Caki2 (cell line): ENCODE measurements around the gene SPIN3. TPM values are rescaled to one million over a fixed set of nuclear protein-coding genes. Genes with fewer than 3 reads are reported as not detected.
A peak's percentile ranks its signal among the peaks of the same experiment; 100 is the strongest.
"Not testable (repeated sequence)": the region's sequence is repeated elsewhere in the genome, so short reads cannot be mapped to it uniquely, and the experiment has no call there.

ENCODE experiments used
- DNase-seq: peaks from one replicate; pipeline ENCODE4 v3.0.0-alpha.2; 2015; ENCODE audit warnings: low read depth
- in situ Hi-C: cut with HindIII; loops from 2 replicates; pipeline ENCODE4 v1.10.0; 2016; ENCODE audit warnings: low sequenced_read_pairs, low pct_unique_long_range_greater_than_20kb, mixed read lengths
- total RNA-seq: library from RNA; depleted of rRNA; stranded (reverse); fragments of >200 nt; shearing (Covaris generic); gene quantifications from 2 replicates; pipeline ENCODE4 v1.2.3, GENCODE V29; 2014; ENCODE audit warnings: low replicate concordance; rRNA removed

The SPIN3 gene
- total RNA-seq = 3.9 and 8.1 TPM in 2 replicates

DNA sequence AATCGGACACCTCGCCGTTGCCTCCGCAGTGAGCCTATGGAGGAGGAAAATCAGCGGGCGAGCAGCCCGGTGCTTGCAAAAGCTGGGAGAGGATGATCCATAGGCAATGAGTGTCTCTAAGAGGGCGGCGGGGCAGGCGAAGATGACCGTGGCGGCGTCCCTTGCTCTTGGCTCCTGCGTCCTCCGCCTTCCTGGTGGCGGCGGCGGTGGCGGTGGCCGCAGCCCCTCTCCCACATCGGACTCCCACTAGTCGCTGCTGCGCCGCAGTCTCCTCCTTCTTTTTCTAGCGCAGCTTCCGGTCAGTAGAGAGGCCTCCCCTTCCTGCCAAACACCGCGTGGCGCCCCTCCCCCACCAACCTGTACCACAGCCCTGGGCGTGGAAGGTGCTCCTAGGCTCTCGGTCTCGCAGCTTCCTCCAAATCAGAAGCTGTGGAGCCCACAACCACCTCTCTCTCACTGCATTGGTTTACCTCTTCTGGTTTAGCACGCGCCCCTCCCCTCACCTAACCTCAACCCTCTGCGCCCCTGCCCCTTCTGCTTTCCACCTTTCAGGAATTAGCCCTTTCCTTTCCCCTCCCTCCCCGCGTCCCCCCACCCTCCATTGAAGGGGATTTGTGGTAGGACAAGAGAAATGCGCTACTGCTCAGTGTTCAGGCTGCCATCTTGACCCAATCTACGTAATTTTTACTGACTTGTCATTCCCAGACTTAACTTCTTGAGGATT, at the start of gene SPIN3:
TSS of gene SPIN3 (minus strand) at position 271 of the 724 bp plus-strand sequence. CDS start 594 bp downstream, outside the sequence.
- peak; percentile 86 for DNase-seq
- in situ Hi-C loops = no loop called here

- in situ Hi-C loops = no loop called here
- DNase-seq = peak; percentile 0
Measured at GRCh38 chrX:57044245-57044644, 48.9 kb upstream of the SPIN3 start.

- in situ Hi-C loops = not testable (repeated sequence)
Measured at GRCh38 chrX:57037265-57037664, 41.9 kb upstream of the SPIN3 start.

GRCh38 chrX:56994375-56995270, 718 bp downstream of the SPIN3 start:
- in situ Hi-C loops = no loop called here
- DNase-seq = no peak

More at GRCh38 chrX:57037265-57037664, 41.9 kb upstream of the SPIN3 start:
- not testable (repeated sequence) for DNase-seq

DNA sequence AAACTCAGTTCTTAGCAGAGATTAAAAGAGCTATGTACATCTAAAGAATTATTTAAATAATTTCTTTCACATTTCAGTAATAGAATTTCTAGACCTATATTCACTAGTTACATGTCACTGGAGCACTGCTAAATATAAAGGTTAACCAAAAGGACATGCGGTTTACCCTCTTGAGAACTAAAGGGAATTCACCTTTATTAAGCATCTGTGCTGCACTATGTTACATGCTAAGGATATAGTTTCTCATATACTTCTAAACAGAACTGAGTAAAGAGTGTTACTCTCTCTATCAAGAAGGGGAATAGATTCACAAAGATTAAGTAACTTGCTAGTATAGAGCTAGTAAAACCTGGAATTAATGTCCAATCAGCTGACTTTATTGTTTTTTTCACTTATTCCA, 7.6 kb downstream of the SPIN3 start:
- no peak for DNase-seq
- in situ Hi-C loops = no loop called here

- DNase-seq = no peak
- in situ Hi-C loops = no loop called here
Measured at GRCh38 chrX:56986138-56986537, 9.2 kb downstream of the SPIN3 start.

- in situ Hi-C loops = no loop called here
Measured at GRCh38 chrX:56978172-56978571, 17.2 kb downstream of the SPIN3 start.

GRCh38 chrX:56975611-56976010, 19.7 kb downstream of the SPIN3 start:
- no peak for DNase-seq
- in situ Hi-C loops = no loop called here

More at GRCh38 chrX:56978172-56978571, 17.2 kb downstream of the SPIN3 start:
- peak; percentile 30 for DNase-seq

DNA sequence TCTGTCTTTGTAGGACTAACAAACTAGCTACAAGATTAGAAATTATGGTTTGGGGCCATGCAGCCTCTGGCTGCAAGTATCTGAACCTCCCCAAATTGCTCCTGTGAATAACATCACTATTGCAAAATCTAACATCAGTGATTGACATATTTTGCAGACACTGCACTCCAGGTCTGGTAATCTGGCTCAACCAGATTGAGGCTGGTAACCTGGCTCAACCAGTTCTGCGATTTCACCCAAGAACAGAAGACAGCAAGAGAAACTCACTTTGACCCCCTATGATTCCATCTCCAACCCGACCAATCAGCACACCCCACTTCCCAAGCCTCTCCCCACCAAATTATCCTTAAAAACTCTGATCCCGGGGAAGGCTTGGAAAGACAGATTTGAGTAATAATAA, 20.9 kb downstream of the SPIN3 start:
- in situ Hi-C loops = no loop called here
- DNase-seq = no peak

- in situ Hi-C loops = no loop called here
- DNase-seq = no peak
Measured at GRCh38 chrX:56969559-56969958, 25.8 kb downstream of the SPIN3 start.

GRCh38 chrX:56968980-56969379, 26.4 kb downstream of the SPIN3 start:
- in situ Hi-C loops = no loop called here
- no peak for DNase-seq

GRCh38 chrX:56963377-56963776, 32.0 kb downstream of the SPIN3 start:
- no peak for DNase-seq
- in situ Hi-C loops = no loop called here

DNA sequence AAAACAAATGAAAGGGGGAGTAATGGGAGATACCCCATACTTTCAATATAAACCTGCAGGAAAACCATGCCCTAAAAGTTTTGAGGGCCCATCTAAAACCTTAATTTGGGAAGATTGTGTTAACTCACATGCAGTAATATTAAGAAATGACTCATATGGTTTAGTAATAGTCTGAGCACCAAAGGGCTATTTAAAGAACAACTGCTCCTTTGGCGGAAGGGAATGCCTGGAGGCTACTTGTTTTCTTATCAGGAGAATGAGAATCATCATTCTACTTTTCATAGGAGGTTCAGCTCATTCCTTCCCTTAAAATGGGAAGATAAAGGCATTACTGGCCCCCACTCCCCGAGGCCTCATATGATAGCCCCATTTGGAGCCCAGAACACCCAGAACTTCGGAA, 47.6 kb downstream of the SPIN3 start:
- no peak for DNase-seq
- in situ Hi-C loops = no loop called here

- DNase-seq, in situ Hi-C loops: not testable (repeated sequence)
Measured at GRCh38 chrX:56946201-56946600, 49.1 kb downstream of the SPIN3 start.

DNA sequence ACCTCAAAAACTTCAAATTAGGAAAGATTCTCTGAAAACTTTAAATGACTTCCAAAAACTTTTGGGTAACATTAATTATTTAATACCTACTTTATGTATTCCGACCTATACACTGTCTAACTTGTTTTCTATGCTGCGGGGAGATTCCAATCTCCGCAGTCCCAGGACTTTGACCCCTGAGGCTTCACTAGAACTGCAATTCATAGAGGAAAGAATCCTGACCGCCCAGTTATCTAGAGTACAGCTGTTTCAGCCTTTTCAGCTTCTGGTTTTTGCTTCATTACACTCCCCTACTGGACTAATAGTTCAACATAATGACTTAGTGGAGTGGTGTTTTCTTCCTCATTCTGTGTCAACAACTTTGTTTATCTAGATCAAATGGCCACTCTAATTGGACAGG, 50.1 kb downstream of the SPIN3 start:
- in situ Hi-C loops, DNase-seq: not testable (repeated sequence)

DNA sequence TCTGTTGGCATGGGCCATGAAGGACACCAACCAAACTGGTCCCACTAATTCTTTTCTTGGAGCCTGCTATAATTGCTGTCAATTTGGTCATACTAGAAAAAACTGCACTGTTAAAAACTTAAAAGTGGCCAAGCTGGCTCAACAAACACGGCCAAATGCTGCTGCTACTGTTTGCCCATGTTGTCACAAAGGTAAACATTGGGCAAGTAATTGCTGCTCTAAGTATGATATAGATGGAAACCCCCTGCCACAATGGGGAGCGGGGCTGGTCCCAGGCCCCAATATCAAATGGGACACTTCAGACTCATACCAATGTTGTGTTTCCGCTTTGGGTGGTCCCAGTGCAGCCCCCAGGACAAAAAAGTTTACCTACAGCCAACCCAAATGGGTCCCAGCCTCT, 52.1 kb downstream of the SPIN3 start:
- in situ Hi-C loops = no loop called here
- DNase-seq = no peak
